Trophoblast cell (in vitro differentiated cells and primary cell): Measurements from ENCODE around the gene GAREM1.

Experiments
- DNase-seq, 2 donors: peaks; one replicate each; pipeline ENCODE4 v3.0.0-alpha.2; 2016
- H2AFZ ChIP-seq: 2 replicates; pipeline ENCODE4 v1.6.1; 2013; ENCODE audit warnings: low read length, moderate library complexity, mild to moderate bottlenecking; ENCODE audit not compliant: insufficient read depth, poor library complexity
- H2AK5ac ChIP-seq: 2 replicates; pipeline ENCODE4 v1.6.1; 2013; ENCODE audit warnings: mild to moderate bottlenecking, low read length
- H2BK120ac ChIP-seq: 2 replicates; pipeline ENCODE4 v1.6.1; 2013; ENCODE audit warnings: low read length, mild to moderate bottlenecking, moderate library complexity; ENCODE audit not compliant: insufficient read depth, poor library complexity
- H2BK12ac ChIP-seq: 2 replicates; pipeline ENCODE4 v1.6.1; 2013; ENCODE audit warnings: mild to moderate bottlenecking, low read length, moderate library complexity
- H2BK5ac ChIP-seq: 2 replicates; pipeline ENCODE4 v1.6.1; 2013; ENCODE audit warnings: low read length, low read depth, moderate library complexity, mild to moderate bottlenecking; ENCODE audit not compliant: poor library complexity
- H3K14ac ChIP-seq: 2 replicates; pipeline ENCODE4 v1.6.1; 2013; ENCODE audit warnings: mild to moderate bottlenecking, low read length
- H3K18ac ChIP-seq: 2 replicates; pipeline ENCODE4 v1.6.1; 2013; ENCODE audit warnings: mild to moderate bottlenecking, low read length
- H3K23ac ChIP-seq: 2 replicates; pipeline ENCODE4 v1.6.1; 2013; ENCODE audit warnings: low read length
- H3K27ac ChIP-seq: 2 replicates; pipeline ENCODE4 v1.5.1; 2013; ENCODE audit warnings: low read depth, mild to moderate bottlenecking, inconsistent platforms, low read length, moderate library complexity
- H3K27me3 ChIP-seq: 2 replicates; pipeline ENCODE4 v1.6.1; 2013; ENCODE audit warnings: inconsistent platforms, mild to moderate bottlenecking, low read length, moderate library complexity; ENCODE audit not compliant: insufficient read depth
- H3K36me3 ChIP-seq, 2 experiments: 1 replicate in 1 of 2; 2 replicates in 1 of 2; pipeline ENCODE4 v1.6.1; 2013; ENCODE audit warnings: low read length in 2 of 2, mild to moderate bottlenecking in 2 of 2, moderate library complexity in 1 of 2; ENCODE audit not compliant: insufficient read depth in 2 of 2, control insufficient read depth in 1 of 2
- H3K4ac ChIP-seq: 2 replicates; pipeline ENCODE4 v1.6.1; 2013; ENCODE audit warnings: low read depth, mild to moderate bottlenecking, low read length, moderate library complexity
- H3K4me1 ChIP-seq, 2 experiments: 1 replicate in 1 of 2; 2 replicates in 1 of 2; pipeline ENCODE4 v1.6.1; 2013; ENCODE audit warnings: low read length in 2 of 2, mild to moderate bottlenecking in 2 of 2, moderate library complexity in 1 of 2; ENCODE audit not compliant: insufficient read depth in 2 of 2, control insufficient read depth in 1 of 2
- H3K4me2 ChIP-seq: 2 replicates; pipeline ENCODE4 v1.6.1; 2013; ENCODE audit warnings: inconsistent platforms, mild to moderate bottlenecking, low read length, moderate library complexity
- H3K4me3 ChIP-seq: 2 replicates; pipeline ENCODE4 v1.5.1; 2013; ENCODE audit warnings: mild to moderate bottlenecking, low read depth, low read length, inconsistent platforms
- H3K79me1 ChIP-seq: one replicate; pipeline ENCODE4 v1.6.1; 2013; ENCODE audit warnings: low read length
- H3K79me2 ChIP-seq: 2 replicates; pipeline ENCODE4 v1.6.1; 2013; ENCODE audit warnings: low read length, mild to moderate bottlenecking; ENCODE audit not compliant: control insufficient read depth, insufficient read depth, poor library complexity
- H3K9ac ChIP-seq: 2 replicates; pipeline ENCODE4 v1.6.1; 2013; ENCODE audit warnings: mild to moderate bottlenecking, low read length
- H3K9me3 ChIP-seq: 2 replicates; pipeline ENCODE4 v1.6.1; 2013; ENCODE audit warnings: low read depth, mild to moderate bottlenecking, control low read depth, inconsistent platforms, low read length; ENCODE audit not compliant: insufficient read depth
- H4K12ac ChIP-seq: 2 replicates; pipeline ENCODE4 v1.6.1; 2013; ENCODE audit warnings: low read depth, mild to moderate bottlenecking, low read length, moderate library complexity
- H4K8ac ChIP-seq: 2 replicates; pipeline ENCODE4 v1.6.1; 2013; ENCODE audit warnings: low read depth, mild to moderate bottlenecking, low read length, moderate library complexity
- H4K91ac ChIP-seq: one replicate; pipeline ENCODE4 v1.6.1; 2013; ENCODE audit warnings: low read depth, mild to moderate bottlenecking, low read length, moderate library complexity
- WGBS: extraction: QIAGEN DNeasy Blood & Tissue Kit; methylation state at CpG from one replicate; pipeline ENCODE4 v1.1.7; 2013; ENCODE audit warnings: missing lambda C conversion rate; ENCODE audit not compliant: insufficient read length, insufficient coverage; ENCODE audit errors: extremely low coverage; 5-methylcytosine and 5-hydroxymethylcytosine counted together

The GAREM1 gene

GRCh38 chr18:32380559-32380958, 90.1 kb downstream of the GAREM1 start:
- H3K79me1 ChIP-seq, result peaks cover 3% of the 10 kb centered on the region
- H3K14ac ChIP-seq, result no peak overlapping the region
- H3K9me3 ChIP-seq, result no peaks in the 10 kb centered on the region
- H4K12ac ChIP-seq, result no peak overlapping the region
- H3K18ac ChIP-seq, result no peak overlapping the region
- H3K27ac ChIP-seq, result no peak overlapping the region
- no peak overlapping the region for H3K4me3 ChIP-seq
- no peak overlapping the region for H3K4ac ChIP-seq
- H4K8ac ChIP-seq, result no peak overlapping the region
- H3K4me2 ChIP-seq, result no peak overlapping the region
- H3K23ac ChIP-seq, result no peak overlapping the region
- no peak overlapping the region for H3K9ac ChIP-seq
- H3K27me3 ChIP-seq, result no peaks in the 10 kb centered on the region
- no peak for DNase-seq
- no peak overlapping the region for H4K91ac ChIP-seq
- H2AFZ ChIP-seq, result no peak overlapping the region
- WGBS, result no CpG with 5 or more reads among the region's 1 CpG
- H3K36me3 ChIP-seq, result no peaks in the 10 kb centered on the region
- peaks cover 2% of the 10 kb centered on the region for H3K79me2 ChIP-seq
- H2BK120ac ChIP-seq, result no peak overlapping the region
- H3K4me1 ChIP-seq, result peaks cover 6 to 20% of the 10 kb centered on the region in 2 experiments
- H2BK12ac ChIP-seq, result no peak overlapping the region
- no peak overlapping the region for H2BK5ac ChIP-seq
- no peak overlapping the region for H2AK5ac ChIP-seq

- no peak overlapping the region for H3K4me3 ChIP-seq
- H3K9ac ChIP-seq, result no peak overlapping the region
- no peaks in the 10 kb centered on the region for H3K27me3 ChIP-seq
- no peaks in the 10 kb centered on the region for H3K9me3 ChIP-seq
- H2BK12ac ChIP-seq, result no peak overlapping the region
- H3K79me2 ChIP-seq, result no peaks in the 10 kb centered on the region
- H2BK120ac ChIP-seq, result no peak overlapping the region
- H3K27ac ChIP-seq, result no peak overlapping the region
- H3K79me1 ChIP-seq, result peaks cover 3% of the 10 kb centered on the region
- DNase-seq, result no peak
- no peak overlapping the region for H3K18ac ChIP-seq
- no peak overlapping the region for H4K12ac ChIP-seq
- no peak overlapping the region for H3K4me2 ChIP-seq
- H3K36me3 ChIP-seq, result no peaks in the 10 kb centered on the region
- no peak overlapping the region for H3K4ac ChIP-seq
- no peak overlapping the region for H4K8ac ChIP-seq
- H4K91ac ChIP-seq, result no peak overlapping the region
- H2AK5ac ChIP-seq, result no peak overlapping the region
- H2AFZ ChIP-seq, result no peak overlapping the region
- H3K23ac ChIP-seq, result no peak overlapping the region
- peaks cover 6 to 18% of the 10 kb centered on the region in 2 experiments for H3K4me1 ChIP-seq
- no peak overlapping the region for H2BK5ac ChIP-seq
- WGBS, result no CpG with 5 or more reads among the region's 7 CpGs
- no peak overlapping the region for H3K14ac ChIP-seq
These were observed 90.8 kb downstream of the GAREM1 start for GRCh38 chr18:32379891-32380290.

- H4K8ac ChIP-seq, result no peak overlapping the region
- H3K4me2 ChIP-seq, result no peak overlapping the region
- no peaks in the 10 kb centered on the region for H3K79me2 ChIP-seq
- H3K9ac ChIP-seq, result no peak overlapping the region
- WGBS, result no CpG with 5 or more reads among the region's 4 CpGs
- no peak overlapping the region for H4K91ac ChIP-seq
- H3K27me3 ChIP-seq, result no peaks in the 10 kb centered on the region
- no peak for DNase-seq
- H2AK5ac ChIP-seq, result no peak overlapping the region
- H3K4ac ChIP-seq, result no peak overlapping the region
- no peak overlapping the region for H2BK12ac ChIP-seq
- no peaks in the 10 kb centered on the region for H3K9me3 ChIP-seq
- no peak overlapping the region for H2BK120ac ChIP-seq
- no peak overlapping the region for H3K14ac ChIP-seq
- H2BK5ac ChIP-seq, result no peak overlapping the region
- no peak overlapping the region for H3K27ac ChIP-seq
- H3K79me1 ChIP-seq, result peaks cover 3% of the 10 kb centered on the region
- H2AFZ ChIP-seq, result no peak overlapping the region
- H3K18ac ChIP-seq, result no peak overlapping the region
- H4K12ac ChIP-seq, result no peak overlapping the region
- H3K36me3 ChIP-seq, result no peaks in the 10 kb centered on the region
- peaks cover 6 to 20% of the 10 kb centered on the region in 2 experiments for H3K4me1 ChIP-seq
- H3K4me3 ChIP-seq, result no peak overlapping the region
- no peak overlapping the region for H3K23ac ChIP-seq
These were observed 92.0 kb downstream of the GAREM1 start for GRCh38 chr18:32378705-32379104.

- Histone ChIP-seq H3K79me1 (peaks cover 6% of the 10 kb centered on the region), H3K18ac (no peak overlapping the region), H4K8ac (no peak overlapping the region), H3K27me3 (no peaks in the 10 kb centered on the region), H3K23ac (no peak overlapping the region), H4K91ac (no peak overlapping the region), H4K12ac (no peak overlapping the region), H3K36me3 (no peaks in the 10 kb centered on the region), H3K4me1 (peaks cover 15 to 19% of the 10 kb centered on the region in 2 experiments), H3K9ac (no peak overlapping the region), H3K27ac (no peak overlapping the region), H3K9me3 (peaks cover 2% of the 10 kb centered on the region), H2BK12ac (no peak overlapping the region), H3K4me2 (no peak overlapping the region), H3K4me3 (no peak overlapping the region), H2BK120ac (no peak overlapping the region), H2BK5ac (no peak overlapping the region), H2AK5ac (no peak overlapping the region), H3K79me2 (peaks cover 2% of the 10 kb centered on the region), H2AFZ (no peak overlapping the region), H3K14ac (no peak overlapping the region), H3K4ac (no peak overlapping the region)
- DNase-seq, result peak; percentile 79 to 91
- WGBS, result no CpG with 5 or more reads among the region's 3 CpGs
These were observed 96.7 kb downstream of the GAREM1 start for GRCh38 chr18:32373995-32374394.
